Chondrocyte (in vitro differentiated cells): ENCODE measurements around the gene PDK2. TPM values are rescaled to one million over a fixed set of nuclear protein-coding genes. Genes with fewer than 3 reads are reported as not detected.

ENCODE experiments used
- DNase-seq: peaks from one replicate; pipeline ENCODE4 v3.0.0; 2021; ENCODE audit warnings: mixed read lengths, low spot score
- H3K27ac Mint-ChIP-seq: one replicate; pipeline ENCODE4 v1.8.0; 2021; ENCODE audit warnings: mild to moderate bottlenecking, moderate library complexity, mixed read lengths; ENCODE audit not compliant: unreplicated experiment
- H3K27me3 Mint-ChIP-seq: 2 replicates; pipeline ENCODE4 v1.8.0; 2021; ENCODE audit warnings: low read depth, mixed read lengths
- H3K36me3 Mint-ChIP-seq: 2 replicates; pipeline ENCODE4 v1.8.0; 2021; ENCODE audit warnings: low read depth, mixed read lengths
- H3K4me1 Mint-ChIP-seq: 2 replicates; pipeline ENCODE4 v1.8.0; 2021; ENCODE audit warnings: low read depth, mild to moderate bottlenecking, mixed read lengths
- H3K4me3 Mint-ChIP-seq: one replicate; pipeline ENCODE4 v1.8.0; 2021; ENCODE audit warnings: mild to moderate bottlenecking, moderate library complexity, mixed read lengths; ENCODE audit not compliant: unreplicated experiment
- H3K9me3 Mint-ChIP-seq: 2 replicates; pipeline ENCODE4 v1.8.0; 2021; ENCODE audit warnings: low read depth, mixed read lengths
- total RNA-seq: library from RNA; stranded (reverse); gene quantifications from 3 replicates; pipeline ENCODE4 v1.2.1, GENCODE V29; 2021
- TF ChIP-seq, protein P1 (sequence below): fragments of 200-600 bp; sonication (generic); IDR thresholded peaks from 2 replicates; pipeline ENCODE4 v1.5.0; 2021; ENCODE audit warnings: antibody characterized with exemption, mild to moderate bottlenecking, moderate library complexity

The PDK2 gene
- total RNA-seq, 1 donor from 2014 or later, result 31.1 TPM

- H3K36me3 Mint-ChIP-seq, result peaks cover 54% of the 10 kb centered on the region
- H3K4me1 Mint-ChIP-seq, result peaks cover 14% of the 10 kb centered on the region
These were observed 15.1 kb upstream of the PDK2 start for GRCh38 chr17:50080096-50080480.

GRCh38 chr17:50080827-50081226, 14.3 kb upstream of the PDK2 start:
- Mint-ChIP-seq H3K27me3 (no peaks in the 10 kb centered on the region), H3K4me1 (peaks cover 14% of the 10 kb centered on the region), H3K36me3 (peaks cover 50% of the 10 kb centered on the region), H3K4me3 (no peak overlapping the region), H3K27ac (no peak overlapping the region), H3K9me3 (no peaks in the 10 kb centered on the region)
- TF ChIP-seq, protein P1, sequence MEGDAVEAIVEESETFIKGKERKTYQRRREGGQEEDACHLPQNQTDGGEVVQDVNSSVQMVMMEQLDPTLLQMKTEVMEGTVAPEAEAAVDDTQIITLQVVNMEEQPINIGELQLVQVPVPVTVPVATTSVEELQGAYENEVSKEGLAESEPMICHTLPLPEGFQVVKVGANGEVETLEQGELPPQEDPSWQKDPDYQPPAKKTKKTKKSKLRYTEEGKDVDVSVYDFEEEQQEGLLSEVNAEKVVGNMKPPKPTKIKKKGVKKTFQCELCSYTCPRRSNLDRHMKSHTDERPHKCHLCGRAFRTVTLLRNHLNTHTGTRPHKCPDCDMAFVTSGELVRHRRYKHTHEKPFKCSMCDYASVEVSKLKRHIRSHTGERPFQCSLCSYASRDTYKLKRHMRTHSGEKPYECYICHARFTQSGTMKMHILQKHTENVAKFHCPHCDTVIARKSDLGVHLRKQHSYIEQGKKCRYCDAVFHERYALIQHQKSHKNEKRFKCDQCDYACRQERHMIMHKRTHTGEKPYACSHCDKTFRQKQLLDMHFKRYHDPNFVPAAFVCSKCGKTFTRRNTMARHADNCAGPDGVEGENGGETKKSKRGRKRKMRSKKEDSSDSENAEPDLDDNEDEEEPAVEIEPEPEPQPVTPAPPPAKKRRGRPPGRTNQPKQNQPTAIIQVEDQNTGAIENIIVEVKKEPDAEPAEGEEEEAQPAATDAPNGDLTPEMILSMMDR, result no peak
- DNase-seq, result no peak

More at GRCh38 chr17:50080096-50080480, 15.1 kb upstream of the PDK2 start:
- peak; percentile 82 for DNase-seq
- TF ChIP-seq, protein P1, result no peak
- Mint-ChIP-seq H3K27ac (peak overlapping the region; percentile 41), H3K9me3 (no peaks in the 10 kb centered on the region), H3K27me3 (no peaks in the 10 kb centered on the region), H3K4me3 (no peak overlapping the region)

DNA sequence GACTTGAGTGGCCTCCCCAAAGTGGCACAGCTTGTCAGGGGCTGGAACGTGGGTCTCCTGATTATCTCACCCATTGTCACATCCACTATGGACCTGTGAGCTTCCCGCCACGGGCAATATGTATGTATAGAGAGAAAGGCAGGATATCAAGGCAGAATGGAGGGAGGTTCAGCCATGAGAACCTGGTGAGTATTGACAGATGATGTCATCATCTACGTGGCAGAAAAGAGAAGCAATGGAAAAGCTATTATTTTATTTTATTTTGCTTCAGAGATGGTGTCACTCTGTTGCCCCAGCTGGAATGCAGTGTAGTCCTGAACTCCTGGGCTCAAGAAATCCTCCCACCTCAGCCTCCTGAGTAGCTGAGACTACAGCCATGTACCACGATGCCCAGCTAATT, 13.4 kb upstream of the PDK2 start:
- Mint-ChIP-seq H3K27ac (peak overlapping the region; percentile 46), H3K27me3 (no peaks in the 10 kb centered on the region), H3K9me3 (no peaks in the 10 kb centered on the region), H3K4me1 (peaks cover 14% of the 10 kb centered on the region), H3K4me3 (no peak overlapping the region), H3K36me3 (peaks cover 50% of the 10 kb centered on the region)
- TF ChIP-seq, protein P1, result no peak
- no peak for DNase-seq

DNA sequence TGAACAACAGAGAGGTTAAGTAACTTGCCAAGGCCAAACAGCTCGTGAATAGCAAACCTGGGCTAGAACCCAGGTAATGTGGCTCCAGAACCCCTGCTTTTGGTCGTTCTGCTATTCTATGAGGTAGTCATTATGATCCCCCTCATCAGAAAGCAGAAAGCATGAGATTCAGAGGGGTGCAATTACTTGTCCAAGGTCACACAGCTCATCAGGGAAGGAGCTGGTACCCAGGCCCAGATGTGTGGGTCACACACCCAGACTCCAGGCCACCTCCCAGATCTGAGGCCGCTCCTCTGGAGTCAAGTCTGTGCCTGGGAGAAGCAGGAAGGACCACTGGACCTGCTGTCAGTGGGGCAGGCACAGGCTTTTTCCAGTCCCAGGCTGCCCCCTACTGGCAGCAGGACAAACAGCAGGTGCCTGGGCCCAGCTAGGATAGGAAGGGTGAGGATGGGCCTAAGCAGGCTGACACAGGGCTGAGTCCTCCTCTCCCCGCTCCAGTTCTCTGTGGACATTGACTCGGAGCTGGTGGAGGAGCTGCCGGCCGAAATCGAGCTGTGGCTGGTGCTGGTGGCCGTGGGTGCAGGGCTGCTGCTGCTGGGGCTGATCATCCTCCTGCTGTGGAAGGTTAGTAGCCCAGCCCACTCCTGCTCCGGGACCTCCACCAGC, 7.8 kb upstream of the PDK2 start:
- no peak for DNase-seq
- no peaks in the 10 kb centered on the region for H3K9me3 Mint-ChIP-seq
- H3K4me3 Mint-ChIP-seq, result no peak overlapping the region
- H3K4me1 Mint-ChIP-seq, result no peaks in the 10 kb centered on the region
- H3K36me3 Mint-ChIP-seq, result peaks cover 34% of the 10 kb centered on the region
- TF ChIP-seq, protein P1, result peak; percentile 99
- no peaks in the 10 kb centered on the region for H3K27me3 Mint-ChIP-seq
- no peak overlapping the region for H3K27ac Mint-ChIP-seq

DNA sequence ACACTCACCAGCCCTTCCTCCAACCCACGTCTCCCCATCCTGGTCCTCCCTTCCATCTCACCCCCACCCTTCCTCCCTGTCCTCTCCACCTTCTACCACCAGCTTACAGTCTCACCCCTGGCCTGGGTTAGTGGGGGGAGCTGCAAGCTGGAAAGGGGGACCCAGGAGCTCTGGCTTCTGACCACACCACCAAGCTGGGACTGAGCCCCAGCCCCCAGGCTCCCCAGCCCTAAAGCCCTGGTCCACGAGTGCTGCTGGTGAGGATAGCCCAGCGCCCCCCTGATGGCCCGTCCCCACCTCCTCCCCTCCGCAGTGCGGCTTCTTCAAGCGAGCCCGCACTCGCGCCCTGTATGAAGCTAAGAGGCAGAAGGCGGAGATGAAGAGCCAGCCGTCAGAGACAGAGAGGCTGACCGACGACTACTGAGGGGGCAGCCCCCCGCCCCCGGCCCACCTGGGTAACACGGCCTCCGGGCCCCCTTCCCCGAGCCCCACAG, 7.2 kb upstream of the PDK2 start:
- H3K36me3 Mint-ChIP-seq, result peaks cover 28% of the 10 kb centered on the region
- H3K27me3 Mint-ChIP-seq, result no peaks in the 10 kb centered on the region
- no peak overlapping the region for H3K4me3 Mint-ChIP-seq
- H3K4me1 Mint-ChIP-seq, result no peaks in the 10 kb centered on the region
- TF ChIP-seq, protein P1, result no peak
- no peak for DNase-seq
- no peak overlapping the region for H3K27ac Mint-ChIP-seq
- H3K9me3 Mint-ChIP-seq, result no peaks in the 10 kb centered on the region
